HUES64 (cell line): ENCODE data around the gene ARF6.
"Not testable (repeated sequence)": the region's sequence is repeated elsewhere in the genome, so short reads cannot be mapped to it uniquely, and the experiment has no call there.

Source experiments
- H3K27ac ChIP-seq: 2 replicates; pipeline ENCODE4 v1.7.0; 2013; ENCODE audit warnings: low read depth, low read length, inconsistent platforms
- H3K27me3 ChIP-seq: 2 replicates; pipeline ENCODE4 v1.6.1; 2013; ENCODE audit warnings: mild to moderate bottlenecking, low read length; ENCODE audit not compliant: insufficient read depth
- H3K36me3 ChIP-seq: 2 replicates; pipeline ENCODE4 v1.6.1; 2013; ENCODE audit warnings: mild to moderate bottlenecking, low read length; ENCODE audit not compliant: insufficient read depth
- H3K4me1 ChIP-seq: 2 replicates; pipeline ENCODE4 v1.6.1; 2013; ENCODE audit warnings: mild to moderate bottlenecking, low read length, moderate library complexity; ENCODE audit not compliant: insufficient read depth
- H3K4me3 ChIP-seq: 2 replicates; pipeline ENCODE4 v1.5.1; 2013; ENCODE audit warnings: mild to moderate bottlenecking, low read length, moderate library complexity
- H3K9ac ChIP-seq: 2 replicates; pipeline ENCODE4 v1.6.1; 2013; ENCODE audit warnings: mild to moderate bottlenecking, low read depth, low read length
- H3K9me3 ChIP-seq: 2 replicates; pipeline ENCODE4 v1.6.1; 2013; ENCODE audit warnings: low read depth, low read length; ENCODE audit not compliant: insufficient read depth
- WGBS: fragments of 150-250, 120-280 bp; methylation state at CpG from one replicate; pipeline ENCODE4 v1.1.7; 2013; ENCODE audit warnings: missing lambda C conversion rate; 5-methylcytosine and 5-hydroxymethylcytosine counted together

ARF6 gene

GRCh38 chr14:49861699-49862088 is 31.2 kb upstream of the ARF6 start:
- Histone ChIP-seq H3K9ac (peak overlapping the region; percentile 95), H3K4me3 (peak overlapping the region; percentile 89), H3K4me1 (peaks cover 9% of the 10 kb centered on the region; the same call in 1 of the 2 replicates), H3K9me3 (no peaks in the 10 kb centered on the region), H3K27me3 (no peaks in the 10 kb centered on the region), H3K27ac (peak overlapping the region; percentile 96), H3K36me3 (no peaks in the 10 kb centered on the region)
- 3% methylated on average over 12 of the region's 12 CpGs for WGBS

- peak overlapping the region; percentile 95 for H3K9ac ChIP-seq
- peak overlapping the region; percentile 89 for H3K4me3 ChIP-seq
- no peaks in the 10 kb centered on the region for H3K27me3 ChIP-seq
- WGBS: under 1% methylated on average over 16 of the region's 30 CpGs
- H3K36me3 ChIP-seq: no peaks in the 10 kb centered on the region
- no peaks in the 10 kb centered on the region for H3K9me3 ChIP-seq
- peaks cover 9% of the 10 kb centered on the region; the same call in 1 of the 2 replicates for H3K4me1 ChIP-seq
- peak overlapping the region; percentile 96 for H3K27ac ChIP-seq
These were observed 30.7 kb upstream of the ARF6 start for GRCh38 chr14:49862089-49862673.

GRCh38 chr14:49863487-49864281 is 29.2 kb upstream of the ARF6 start:
- H3K4me3 ChIP-seq: peak overlapping the region; percentile 89
- peaks cover 9% of the 10 kb centered on the region; the same call in 1 of the 2 replicates for H3K4me1 ChIP-seq
- no peaks in the 10 kb centered on the region for H3K9me3 ChIP-seq
- peaks cover 3% of the 10 kb centered on the region; the same call in 1 of the 2 replicates for H3K27me3 ChIP-seq
- peak overlapping the region; percentile 85; the same call in 1 of the 2 replicates for H3K9ac ChIP-seq
- peak overlapping the region; percentile 80; the same call in 1 of the 2 replicates for H3K27ac ChIP-seq
- no peaks in the 10 kb centered on the region for H3K36me3 ChIP-seq
- 32% methylated on average over 9 of the region's 9 CpGs for WGBS

- Histone ChIP-seq H3K27me3 (peaks cover 6% of the 10 kb centered on the region; the same call in 1 of the 2 replicates), H3K36me3 (no peaks in the 10 kb centered on the region), H3K4me1 (peaks cover 9% of the 10 kb centered on the region; the same call in 1 of the 2 replicates), H3K9ac (no peak overlapping the region), H3K4me3 (no peak overlapping the region), H3K27ac (no peak overlapping the region), H3K9me3 (no peaks in the 10 kb centered on the region)
- WGBS: 7% methylated on average over 4 of the region's 4 CpGs
These were observed 27.4 kb upstream of the ARF6 start for GRCh38 chr14:49865431-49865859.

DNA sequence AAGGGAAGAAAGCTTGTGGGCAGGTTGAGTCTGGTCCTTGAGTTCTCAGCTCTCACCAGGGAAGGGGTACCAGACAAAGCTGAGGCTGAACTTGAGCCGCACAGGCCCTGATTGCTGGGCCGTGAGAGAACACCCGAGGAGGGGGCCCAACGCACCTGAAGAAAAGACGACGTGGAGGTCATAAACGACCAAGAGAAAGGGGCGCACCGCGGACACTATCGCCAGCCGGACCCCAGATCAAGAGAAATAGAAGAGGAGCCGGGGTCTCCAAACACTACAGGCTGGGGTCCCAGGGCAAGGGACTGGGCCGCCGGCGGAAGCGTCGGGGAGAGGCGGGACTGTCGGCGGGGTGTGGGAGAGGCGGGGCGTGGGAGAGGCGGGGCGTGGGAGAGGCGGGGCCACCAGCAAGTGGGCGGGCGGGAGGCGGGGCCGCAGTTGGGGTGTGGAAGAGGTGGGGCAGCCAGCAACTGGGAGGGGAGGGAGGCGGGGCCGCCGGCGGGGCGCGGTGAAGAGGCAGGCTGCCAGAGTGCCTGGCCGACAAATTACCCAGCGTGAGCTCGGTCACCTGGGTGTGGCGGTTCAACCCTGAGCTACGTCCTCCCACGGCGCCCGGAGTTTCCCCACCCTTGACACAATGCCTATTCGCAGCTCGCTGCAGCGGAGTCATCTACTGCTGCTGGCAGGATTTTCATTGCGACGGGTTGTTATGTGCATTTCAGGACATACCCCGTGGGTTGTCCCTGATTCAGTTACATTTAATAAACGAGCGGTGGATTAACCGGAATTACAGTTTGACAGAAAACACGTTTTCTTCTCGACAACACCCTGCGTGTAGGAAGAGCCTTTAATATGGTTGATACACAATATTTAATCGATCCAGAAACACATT is 24.8 kb upstream of the ARF6 start:
- H3K9me3 ChIP-seq: no peaks in the 10 kb centered on the region
- H3K27ac ChIP-seq: peak overlapping the region; percentile 57
- H3K36me3 ChIP-seq: no peaks in the 10 kb centered on the region
- peak overlapping the region; percentile 84 for H3K4me3 ChIP-seq
- H3K9ac ChIP-seq: peak overlapping the region; percentile 80
- peaks cover 6% of the 10 kb centered on the region; the same call in 1 of the 2 replicates for H3K27me3 ChIP-seq
- WGBS: 4% methylated on average over 55 of the region's 57 CpGs
- H3K4me1 ChIP-seq: no peaks in the 10 kb centered on the region

DNA sequence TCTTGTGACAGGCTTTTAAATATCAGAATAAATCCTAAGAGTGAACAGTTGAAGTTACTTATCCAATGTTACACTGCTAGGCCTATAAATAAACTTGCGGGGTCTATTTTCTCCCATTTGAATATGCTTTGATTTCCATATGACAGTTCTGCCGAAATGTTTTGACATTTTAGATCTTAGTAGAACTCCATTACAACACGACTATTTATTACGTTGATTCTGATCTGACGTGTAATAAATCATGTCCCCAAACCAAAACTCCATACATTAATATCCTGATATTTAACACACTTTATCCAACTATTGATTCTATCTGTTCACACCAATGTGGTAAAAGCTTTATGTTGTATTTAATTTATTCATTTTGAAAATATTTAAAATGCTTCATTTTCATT is 24.2 kb upstream of the ARF6 start:
- Histone ChIP-seq H3K9me3 (no peaks in the 10 kb centered on the region), H3K9ac (no peak overlapping the region), H3K36me3 (no peaks in the 10 kb centered on the region), H3K4me1 (no peaks in the 10 kb centered on the region), H3K4me3 (peak overlapping the region; percentile 62), H3K27me3 (peaks cover 6% of the 10 kb centered on the region; the same call in 1 of the 2 replicates), H3K27ac (no peak overlapping the region)
- 83% methylated on average over 5 of the region's 5 CpGs for WGBS

GRCh38 chr14:49870908-49871307 is 22.0 kb upstream of the ARF6 start:
- no peaks in the 10 kb centered on the region for H3K4me1 ChIP-seq
- no peak overlapping the region for H3K27ac ChIP-seq
- H3K27me3 ChIP-seq: peaks cover 6% of the 10 kb centered on the region; the same call in 1 of the 2 replicates
- WGBS: 97% methylated on average over 6 of the region's 6 CpGs
- no peaks in the 10 kb centered on the region for H3K36me3 ChIP-seq
- H3K9me3 ChIP-seq: no peaks in the 10 kb centered on the region
- no peak overlapping the region for H3K9ac ChIP-seq
- H3K4me3 ChIP-seq: no peak overlapping the region

GRCh38 chr14:49873548-49873947 is 19.3 kb upstream of the ARF6 start:
- H3K4me3 ChIP-seq, H3K36me3 ChIP-seq, H3K9ac ChIP-seq, H3K27me3 ChIP-seq, H3K27ac ChIP-seq, H3K4me1 ChIP-seq, H3K9me3 ChIP-seq: not testable (repeated sequence)
- 93% methylated on average over 5 of the region's 6 CpGs for WGBS

GRCh38 chr14:49875640-49876198 is 17.2 kb upstream of the ARF6 start:
- Histone ChIP-seq H3K27ac (no peak overlapping the region), H3K9ac (no peak overlapping the region), H3K9me3 (no peaks in the 10 kb centered on the region), H3K27me3 (no peaks in the 10 kb centered on the region), H3K4me3 (no peak overlapping the region), H3K36me3 (no peaks in the 10 kb centered on the region), H3K4me1 (no peaks in the 10 kb centered on the region)
- 90% methylated on average over 12 of the region's 12 CpGs for WGBS

DNA sequence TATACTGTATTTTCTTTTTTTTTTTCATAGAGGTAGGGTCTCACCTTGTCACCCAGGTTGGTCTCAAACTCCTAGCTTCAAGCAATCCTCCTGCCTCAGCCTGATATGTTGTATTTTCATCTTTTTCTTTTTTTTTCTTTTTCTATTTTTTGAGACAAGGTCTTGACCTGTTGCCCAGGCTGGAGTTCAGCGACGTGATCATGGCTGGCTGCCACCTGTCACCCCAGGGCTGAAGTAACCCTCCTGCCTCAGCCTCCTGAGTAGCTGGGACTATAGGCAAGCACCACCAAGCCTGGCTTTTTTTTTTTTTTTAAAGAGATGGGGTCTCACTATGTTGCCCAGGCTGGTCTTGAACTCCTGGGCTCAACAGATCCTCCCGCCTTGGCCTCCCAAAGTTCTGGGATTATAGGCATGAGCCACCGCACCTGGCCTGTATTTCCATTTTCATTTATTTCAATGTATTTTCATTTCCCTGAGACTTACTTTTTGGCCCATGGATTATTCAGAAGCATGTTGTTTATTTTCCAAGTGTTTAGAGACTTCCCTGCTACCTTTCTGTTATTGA is 16.2 kb upstream of the ARF6 start:
- H3K9ac ChIP-seq: no peak overlapping the region
- H3K4me1 ChIP-seq: no peaks in the 10 kb centered on the region
- no peaks in the 10 kb centered on the region for H3K27me3 ChIP-seq
- H3K9me3 ChIP-seq: no peaks in the 10 kb centered on the region
- H3K36me3 ChIP-seq: no peaks in the 10 kb centered on the region
- H3K27ac ChIP-seq: no peak overlapping the region
- 71% methylated on average over 4 of the region's 4 CpGs for WGBS
- H3K4me3 ChIP-seq: no peak overlapping the region
